Stimulated activated CD8-positive, alpha-beta memory T cell treated with anti-CD3 and anti-CD28 coated beads, Interleukin-4, amount 100 ng/mL, for 4 hours (primary cell): Measurements from ENCODE around the gene ALDOC.
A peak's percentile ranks its signal among the peaks of the same experiment; 100 is the strongest.
"Not testable (repeated sequence)": the region's sequence is repeated elsewhere in the genome, so short reads cannot be mapped to it uniquely, and the experiment has no call there.

Experiments used
- DNase-seq, 2 donors: peaks; one replicate each; pipeline ENCODE4 v3.0.0-alpha.2; 2020; ENCODE audit warnings: low read depth in 2 of 2, low spot score in 1 of 2

The ALDOC gene

DNA sequence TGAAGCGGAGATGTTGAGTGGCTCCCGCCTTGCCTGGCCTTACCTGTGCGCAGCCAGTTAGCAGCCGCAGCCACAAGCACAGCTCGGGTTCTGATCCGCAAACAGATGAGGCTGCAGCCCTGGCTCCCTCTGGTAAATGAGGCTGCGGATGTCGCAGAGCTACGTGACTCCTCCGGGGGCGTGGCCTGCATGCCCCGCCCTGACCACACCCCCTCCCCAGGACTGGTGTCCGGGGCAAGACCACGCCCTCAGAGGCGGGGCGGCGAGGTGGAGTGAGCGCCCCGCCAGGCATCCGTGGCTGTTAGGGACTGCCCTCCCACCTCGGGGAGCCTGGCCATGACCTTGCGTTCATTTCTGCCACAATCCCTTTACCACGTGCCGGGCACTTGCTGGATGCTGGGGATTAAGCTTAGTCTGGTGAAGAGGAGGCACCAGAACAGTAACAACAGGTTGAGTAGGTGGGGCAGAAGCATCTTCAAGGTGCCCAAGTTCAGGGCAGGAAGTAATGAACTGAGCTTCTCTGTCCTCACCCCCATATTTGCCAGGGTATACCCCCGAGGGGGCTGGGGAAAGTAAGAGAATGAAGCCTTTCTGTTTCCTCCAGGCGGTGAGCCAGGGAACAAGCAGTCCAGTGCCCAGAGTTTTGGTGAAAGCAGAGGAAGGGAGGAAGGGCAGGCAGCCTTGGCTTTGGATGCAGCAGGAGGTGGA, at the start of gene ALDOC:
Gene ALDOC (minus strand): TSS at position 138 of the 708 bp plus-strand sequence. CDS start 1,363 bp downstream, outside the sequence.
- peak; percentile 91 to 96 for DNase-seq

DNA sequence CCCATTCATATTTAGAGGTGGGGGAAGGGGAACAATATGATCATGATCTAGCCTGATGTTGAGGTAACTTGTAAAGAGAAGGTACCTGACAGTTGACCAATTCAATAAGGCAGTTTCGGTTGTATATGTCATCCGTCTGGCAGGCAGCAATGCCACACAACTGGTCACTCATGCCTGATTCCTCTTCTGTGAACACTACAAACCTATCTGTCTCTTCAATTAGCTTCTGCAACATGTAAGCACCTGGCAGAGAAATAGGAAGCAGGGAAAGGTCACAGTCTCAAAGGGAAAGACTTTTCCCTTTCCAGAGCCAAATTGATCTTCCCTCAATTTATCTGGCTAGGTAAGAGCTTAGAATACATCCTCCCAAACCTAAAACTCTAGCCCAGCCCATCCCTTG, 47.5 kb upstream of the ALDOC start:
- DNase-seq = no peak

DNA sequence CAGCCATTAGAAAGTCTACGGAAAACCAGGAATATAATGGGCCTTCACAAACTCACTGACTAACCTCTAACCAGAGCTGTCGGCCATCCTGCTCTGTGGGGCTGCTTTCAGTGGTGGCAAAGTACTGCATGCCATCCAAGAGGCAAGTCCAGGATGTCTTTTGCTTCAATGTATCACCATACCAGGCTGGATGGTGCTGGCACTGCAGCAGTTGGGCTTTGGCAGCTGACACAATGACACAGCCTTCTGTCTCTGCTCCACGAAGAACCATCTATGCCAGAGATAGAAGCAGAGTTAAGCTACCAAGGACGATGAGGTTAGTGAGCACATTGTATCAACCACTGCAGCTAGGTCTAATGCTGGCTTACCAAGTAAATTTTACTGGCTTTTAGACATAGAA, 47.0 kb upstream of the ALDOC start:
- no peak for DNase-seq

DNA sequence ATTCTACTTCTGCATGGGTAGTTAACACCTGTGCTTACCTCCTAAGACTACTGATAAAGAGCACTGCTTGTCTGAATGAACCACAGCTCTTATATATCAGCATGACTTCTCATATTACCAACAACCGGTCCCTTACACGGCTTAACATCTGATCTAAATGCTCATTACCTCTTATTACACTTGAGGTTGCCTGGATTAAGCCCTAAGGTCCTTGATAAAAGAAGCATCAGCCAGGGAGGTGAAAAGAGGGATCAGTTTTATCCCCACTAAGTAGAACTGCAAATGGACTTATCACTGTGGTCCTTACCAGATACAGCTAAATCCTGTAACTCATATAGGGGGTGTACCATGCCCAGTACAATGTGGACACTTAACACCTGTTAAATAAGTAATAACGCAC, 45.5 kb upstream of the ALDOC start:
- no peak for DNase-seq

DNA sequence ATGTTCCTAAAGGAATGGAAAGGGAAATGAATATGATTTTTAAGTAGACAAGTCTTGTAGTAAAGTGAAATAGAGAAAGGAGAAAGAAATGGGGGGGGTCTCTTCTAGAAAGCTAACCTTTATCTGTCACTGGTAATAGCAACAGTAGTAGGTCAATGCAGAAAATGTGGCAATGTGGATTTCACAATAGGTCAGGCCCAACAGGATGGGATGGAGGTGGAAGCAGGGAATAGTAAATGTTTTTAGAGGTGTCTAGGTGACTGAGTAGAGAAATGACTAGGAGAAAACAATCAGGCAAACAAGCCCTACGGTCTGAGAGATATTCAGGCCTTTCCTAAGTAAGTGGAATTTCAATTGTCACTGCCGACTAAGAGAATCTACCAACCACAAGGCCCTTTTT, 43.3 kb upstream of the ALDOC start:
- no peak for DNase-seq

DNA sequence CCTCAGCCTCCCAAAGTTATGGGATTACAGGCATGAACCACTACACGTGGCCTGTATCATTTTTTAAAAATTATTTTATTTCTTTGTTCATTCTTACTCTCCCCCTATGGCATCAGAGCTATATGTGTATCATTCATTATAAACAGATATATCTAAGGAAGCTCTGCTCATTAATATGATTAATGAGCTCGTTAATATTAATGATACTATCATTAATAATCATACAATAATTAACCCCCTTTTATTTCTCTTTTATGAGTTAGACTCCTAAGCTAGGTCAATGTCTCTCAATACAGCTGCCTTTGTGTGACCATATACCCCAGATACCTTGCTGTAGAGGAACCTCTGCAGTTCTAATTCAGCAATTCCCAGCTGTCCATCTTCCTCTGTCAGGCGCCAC, 41.8 kb upstream of the ALDOC start:
- no peak for DNase-seq

DNA sequence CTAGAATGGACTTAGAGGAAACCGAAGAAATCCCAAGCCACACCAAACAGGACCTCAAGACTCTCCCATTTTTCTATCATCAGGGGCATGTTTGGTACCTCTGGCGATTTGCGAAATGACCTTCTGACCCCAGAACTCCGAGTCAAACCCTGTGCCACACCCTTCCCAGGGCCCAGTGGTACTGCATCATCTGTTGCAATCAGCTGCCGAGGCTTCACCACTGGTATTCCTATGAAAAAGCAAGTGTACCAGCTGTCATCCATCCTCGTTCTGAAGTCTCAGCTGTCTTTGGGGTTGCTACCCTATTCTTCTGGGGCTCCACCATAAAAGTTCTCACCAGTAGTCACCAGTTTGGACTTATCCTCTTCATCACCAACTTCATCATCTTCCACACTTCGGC, 39.6 kb upstream of the ALDOC start:
- no peak for DNase-seq

DNA sequence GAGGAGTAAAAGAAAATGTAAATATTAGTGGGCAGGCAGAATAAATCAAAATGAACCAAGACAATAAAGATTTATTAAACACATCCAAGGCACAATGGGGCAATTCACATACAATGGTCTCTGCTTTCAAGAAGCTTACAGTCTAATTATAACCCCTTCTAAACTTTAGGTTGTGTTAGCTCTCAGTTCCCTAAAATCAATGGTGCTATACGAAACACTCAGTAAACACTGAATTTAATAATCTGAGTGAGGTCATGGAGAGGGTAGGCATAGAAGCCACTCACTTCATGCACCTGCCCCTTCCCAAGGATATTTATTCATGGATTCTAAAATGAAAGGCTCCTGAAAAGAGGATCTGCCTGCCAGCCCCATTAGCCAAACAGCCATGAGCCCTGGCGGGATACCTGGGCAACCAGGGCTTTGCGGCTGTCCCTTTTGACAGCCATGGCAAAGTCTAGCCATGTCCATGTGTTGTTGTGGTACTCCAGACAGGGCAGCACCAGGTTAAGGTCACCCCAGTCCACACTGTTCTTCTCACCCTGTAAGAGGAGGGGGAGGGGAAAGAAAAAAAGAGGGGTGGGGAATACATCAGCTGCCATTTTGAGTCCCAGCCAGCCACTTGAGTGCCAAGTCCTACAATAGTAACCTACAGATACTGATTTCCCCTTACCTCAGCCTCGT, 38.7 kb upstream of the ALDOC start:
- no peak for DNase-seq

DNA sequence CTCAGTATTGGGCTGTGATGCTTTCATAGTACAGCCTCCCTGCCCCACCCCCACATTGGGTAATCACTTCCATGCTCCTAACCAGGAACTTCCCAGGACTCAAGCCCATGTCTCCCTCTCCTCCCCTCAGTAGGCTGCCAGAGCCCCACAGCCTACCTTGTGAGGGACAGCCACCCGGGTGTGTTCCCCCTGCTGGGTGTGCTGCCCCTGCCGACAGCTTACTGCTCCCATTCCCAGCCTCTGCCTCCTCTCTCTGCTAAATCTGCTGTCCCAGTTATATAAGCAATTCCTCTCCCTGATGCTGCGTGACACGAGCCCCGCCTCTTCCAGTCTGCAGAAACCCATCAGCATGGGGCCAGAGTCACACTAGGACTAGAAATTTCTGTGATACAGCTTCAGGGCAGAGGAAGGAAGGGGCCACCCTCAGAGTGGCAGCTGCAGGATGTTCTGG, 37.3 kb upstream of the ALDOC start, which contains the start of gene RSKR:
Gene RSKR (minus strand): TSS at position 255 of the 451 bp plus-strand sequence. CDS start 24 bp downstream, at position 231.
- DNase-seq = no peak

DNA sequence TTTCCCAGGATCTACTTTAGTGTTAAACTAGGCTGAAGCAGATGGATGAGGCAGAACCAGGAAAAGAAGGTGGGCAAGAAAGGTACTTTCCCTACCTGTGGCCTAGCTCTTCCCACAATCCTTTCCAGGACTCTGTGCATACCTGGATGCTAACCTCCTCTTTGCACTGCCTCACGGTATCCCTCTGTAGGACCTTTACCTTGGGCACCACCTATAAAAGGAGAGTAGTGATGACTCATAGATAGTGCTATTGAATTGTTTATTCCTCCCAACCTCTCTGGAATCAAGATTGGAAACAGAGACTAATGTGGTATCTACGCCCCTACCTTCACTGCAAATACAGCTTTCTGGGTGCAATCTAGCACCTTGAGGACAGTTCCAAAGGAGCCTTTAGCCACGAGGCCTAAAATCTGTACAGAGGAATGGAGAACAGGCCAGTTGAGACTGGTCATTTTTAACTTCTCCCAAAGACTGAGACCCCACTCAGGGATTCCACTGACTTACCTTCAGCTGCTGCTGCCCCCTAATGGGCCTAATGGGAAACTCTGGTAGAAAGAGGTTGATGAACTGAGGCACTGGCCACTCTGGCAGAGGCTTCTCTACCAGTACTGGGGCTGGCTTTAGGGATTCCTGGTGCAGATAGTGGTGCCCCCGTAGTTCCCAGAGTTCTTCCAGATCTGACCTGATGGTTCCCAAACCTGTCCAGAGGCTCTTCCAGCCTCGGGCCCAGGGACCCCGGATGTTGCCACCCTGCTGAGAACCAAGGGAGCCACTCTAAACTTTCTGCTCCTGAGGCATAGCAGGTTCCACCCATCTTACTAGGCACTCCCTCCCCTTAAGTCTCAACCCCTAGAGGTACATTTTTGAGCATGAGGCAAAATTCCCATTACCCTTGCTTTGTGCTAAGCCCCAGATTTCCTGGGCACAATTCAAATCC, 36.5 kb upstream of the ALDOC start:
- no peak for DNase-seq

DNA sequence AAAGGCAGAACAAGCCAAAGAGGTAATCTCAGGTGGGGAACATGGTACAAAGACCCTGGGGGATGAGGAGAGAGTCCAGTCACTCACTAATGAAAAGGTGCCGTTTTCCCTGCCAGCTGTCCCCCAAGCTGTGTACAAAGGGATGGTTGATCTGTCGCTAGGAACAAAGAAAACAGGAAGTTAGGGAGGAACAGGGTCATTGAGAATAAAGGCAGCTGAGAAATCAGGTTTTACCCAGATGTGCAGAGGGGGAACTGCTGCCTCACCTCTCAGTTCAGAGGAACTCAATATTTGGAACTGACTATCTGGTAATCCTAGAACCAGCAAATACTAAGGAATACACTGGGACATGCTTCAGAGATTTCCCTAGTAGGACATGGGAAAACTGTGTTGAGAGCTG, 35.8 kb upstream of the ALDOC start:
- DNase-seq = no peak

DNA sequence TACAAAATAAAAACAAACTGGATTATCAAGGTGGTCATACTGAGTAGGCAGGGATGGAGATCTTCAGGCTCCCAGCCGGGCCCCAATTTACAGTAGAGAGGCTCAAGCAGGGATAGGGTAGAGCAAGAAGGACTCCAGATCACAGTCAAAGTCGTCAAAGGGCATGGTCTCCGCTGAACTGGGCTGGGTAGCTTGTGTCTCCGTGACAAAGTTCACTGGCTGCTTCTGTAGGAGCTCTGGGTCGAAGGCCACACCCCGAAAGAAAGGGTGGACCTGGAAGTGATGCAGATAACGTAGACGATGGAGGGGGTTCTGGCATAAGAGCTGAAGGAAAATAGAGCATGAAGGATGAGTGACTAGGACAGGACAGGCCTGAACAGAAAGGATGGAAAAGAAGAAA, 33.7 kb upstream of the ALDOC start:
- DNase-seq = no peak

DNA sequence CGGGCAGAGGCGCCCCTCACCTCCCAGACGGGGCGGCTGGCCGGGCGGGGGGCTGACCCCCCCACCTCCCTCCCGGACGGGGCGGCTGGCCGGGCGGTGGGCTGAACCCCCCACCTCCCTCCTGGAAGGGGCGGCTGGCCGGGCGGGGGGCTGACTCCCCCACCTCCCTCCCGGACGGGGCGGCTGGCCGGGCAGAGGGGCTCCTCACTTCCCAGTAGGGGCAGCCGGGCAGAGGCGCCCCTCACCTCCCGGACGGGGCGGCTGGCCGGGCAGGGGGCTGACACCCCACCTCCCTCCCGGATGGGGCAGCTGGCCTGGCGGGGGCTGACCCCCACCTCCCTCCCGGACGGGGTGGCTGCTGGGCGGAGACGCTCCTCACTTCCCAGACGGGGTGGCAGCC, 27.3 kb upstream of the ALDOC start:
- not testable (repeated sequence) for DNase-seq

DNA sequence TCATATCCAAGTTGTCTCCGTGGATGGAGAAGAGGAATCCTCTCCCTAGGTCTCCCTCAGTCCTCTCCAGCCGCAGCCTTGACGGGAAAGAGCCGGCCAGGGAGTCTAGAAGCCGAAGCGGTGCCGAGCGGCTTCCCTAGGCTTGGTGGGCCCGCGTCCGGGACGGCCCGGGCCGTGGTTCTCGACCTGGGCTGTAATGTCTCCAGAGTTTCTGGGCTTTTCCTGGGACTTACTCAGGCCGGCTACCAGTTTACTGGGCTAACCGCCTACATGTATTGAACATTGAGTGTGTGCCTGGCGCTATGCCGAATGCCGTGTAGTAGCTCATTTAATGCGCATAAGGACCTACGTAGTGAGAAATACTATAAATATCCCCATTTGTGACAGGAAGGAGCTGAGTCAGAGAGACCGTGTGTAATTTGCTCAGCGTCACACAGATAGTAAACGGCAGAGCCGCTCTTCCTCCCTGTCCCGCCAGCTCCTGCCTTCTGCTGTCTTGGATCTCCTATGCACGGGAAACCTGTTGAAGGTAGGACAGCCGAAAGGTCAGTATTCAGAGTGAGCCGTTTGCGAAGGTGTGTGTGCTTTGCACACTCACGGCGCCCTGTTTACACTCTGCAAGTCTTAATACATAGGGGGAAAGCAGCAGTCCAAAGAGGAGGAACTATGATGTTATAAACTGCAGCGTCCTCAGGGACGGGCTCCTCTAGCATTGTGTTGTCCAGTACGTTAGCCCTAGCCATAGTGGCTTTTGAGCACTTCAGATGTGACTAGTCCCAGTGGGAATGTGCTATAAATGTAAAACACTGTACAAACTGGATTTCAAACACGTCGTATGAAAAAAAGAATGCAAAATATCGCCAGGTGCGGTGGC, 22.9 kb upstream of the ALDOC start:
- DNase-seq = peak; percentile 38 to 40

DNA sequence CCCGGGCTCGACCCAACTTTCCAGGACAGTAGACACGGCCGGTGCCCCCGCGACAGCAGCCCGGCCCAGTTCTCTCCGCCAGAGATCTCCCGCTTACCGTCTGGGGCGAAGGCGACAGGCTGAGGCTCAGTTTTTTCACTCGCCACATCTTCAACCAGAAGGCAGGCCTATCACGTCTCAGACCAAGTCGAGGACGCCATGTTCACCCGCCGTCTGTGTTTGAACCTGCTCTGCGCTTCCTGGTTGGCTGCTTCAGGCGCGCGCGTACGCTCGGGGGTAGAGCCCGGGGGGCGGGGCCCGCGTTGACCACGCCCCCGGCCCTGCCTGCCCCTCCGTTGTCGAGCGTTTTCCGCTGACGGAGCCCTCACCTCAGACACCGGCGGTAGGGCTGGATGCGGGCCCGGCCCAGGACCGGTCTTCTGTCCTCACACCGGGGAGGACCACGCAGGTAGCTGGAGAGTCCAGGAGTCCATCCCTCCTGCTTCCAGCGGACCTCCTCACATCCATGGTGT, 22.2 kb upstream of the ALDOC start, which contains the start of gene SPAG5:
Gene SPAG5 (minus strand): TSS at position 227 of the 512 bp plus-strand sequence. CDS start 79 bp downstream, at position 148.
- peak; percentile 74 to 89 for DNase-seq

DNA sequence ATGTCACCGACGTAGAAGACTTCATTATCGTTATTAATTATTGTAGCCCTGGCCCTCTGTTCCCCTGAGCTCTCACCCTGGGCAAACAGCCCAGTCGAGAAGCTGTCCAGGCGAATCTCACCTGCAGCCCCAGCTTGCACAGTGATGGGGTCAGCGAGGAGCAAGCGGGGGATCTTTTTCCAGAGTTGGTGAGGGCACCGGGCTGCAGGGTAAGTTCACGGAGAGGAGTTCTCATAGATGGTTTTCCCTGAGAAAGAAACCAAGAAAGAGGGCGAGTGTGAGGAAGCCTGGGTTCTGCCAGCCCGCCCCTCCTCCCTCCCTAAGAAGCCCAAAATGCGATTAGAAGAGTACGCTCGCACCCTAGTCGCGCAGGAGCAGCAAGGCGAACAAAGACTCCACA, 21.7 kb upstream of the ALDOC start:
- no peak for DNase-seq

DNA sequence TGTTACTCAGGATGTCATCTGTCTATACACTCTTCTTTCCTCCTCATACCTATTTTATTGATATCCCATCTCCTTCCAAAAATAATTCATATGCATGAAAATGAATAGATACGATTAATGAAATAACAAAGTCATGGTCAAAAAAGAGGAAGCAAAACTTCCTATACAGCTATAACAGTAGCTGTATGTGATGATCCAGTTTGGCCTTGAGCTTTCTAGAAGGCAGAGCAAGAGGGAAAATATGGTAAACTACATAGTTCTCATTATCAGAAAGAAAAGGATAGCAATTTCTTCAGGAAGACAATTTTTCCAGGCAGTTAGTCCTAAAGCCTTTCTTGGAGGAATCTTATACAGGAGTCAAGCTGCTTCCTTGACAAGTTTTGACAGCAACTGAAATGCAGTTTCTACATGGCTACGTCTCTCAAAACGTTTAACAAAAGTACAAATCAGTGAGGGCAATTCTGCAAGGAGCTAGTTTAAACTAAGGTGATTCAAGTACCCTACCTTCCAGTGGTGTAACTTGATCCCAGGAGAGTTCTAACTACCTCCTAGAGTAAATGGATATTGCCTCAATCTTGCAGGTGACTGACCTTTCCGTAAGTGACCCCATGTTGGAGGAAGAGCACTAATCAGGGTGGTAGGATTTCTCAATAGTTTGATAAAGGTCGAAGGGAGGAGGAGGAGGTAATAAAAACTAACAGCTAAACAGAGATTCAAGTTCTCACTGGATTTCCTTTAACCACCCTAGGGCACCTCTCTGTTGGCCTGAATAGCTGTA, 21.1 kb upstream of the ALDOC start:
- no peak for DNase-seq

DNA sequence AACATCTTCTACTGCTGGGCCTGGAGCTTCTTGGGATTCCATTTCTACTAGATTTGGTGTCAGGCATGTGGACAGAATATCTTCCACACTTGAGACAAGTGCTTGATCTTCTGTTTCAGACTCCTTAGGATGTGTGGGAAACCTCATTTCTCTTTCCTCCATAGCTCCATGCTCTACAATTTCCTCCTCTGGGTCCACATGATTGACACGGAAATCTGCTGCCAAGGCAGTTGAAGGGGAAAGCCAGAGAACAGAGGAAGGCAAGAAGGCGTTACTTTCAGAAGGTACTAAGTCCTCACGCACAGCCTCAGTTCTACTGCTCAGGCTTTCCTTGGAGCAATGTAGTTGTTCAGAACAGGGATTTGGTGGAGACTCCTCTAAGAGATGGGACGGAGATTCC, 15.6 kb upstream of the ALDOC start:
- DNase-seq = no peak

DNA sequence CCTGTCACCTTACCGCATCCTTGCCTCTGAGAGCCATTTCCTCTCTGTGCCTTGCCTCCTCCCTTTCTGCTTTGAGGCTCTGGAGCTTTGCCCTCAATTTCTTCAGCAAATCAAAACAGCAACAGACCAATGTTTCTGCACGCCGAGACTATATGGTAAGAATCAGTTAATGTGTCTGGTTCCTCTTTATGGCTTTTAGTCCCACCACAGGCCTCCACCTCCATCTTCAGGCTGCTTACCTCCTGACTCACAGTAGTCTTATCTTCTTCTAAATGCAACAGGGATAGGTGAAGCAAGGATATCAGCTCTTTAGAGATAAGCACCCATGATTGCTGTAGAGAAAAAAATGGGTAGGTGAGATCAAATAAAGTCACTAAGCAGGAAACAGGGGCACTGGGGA, 9.2 kb upstream of the ALDOC start:
- no peak for DNase-seq
